Amniotic stem cell (primary cell): ENCODE data around the gene ASCC2.

Experiments
- DNase-seq: peaks from one replicate; lab custom pipeline; 2025; lab: John Stamatoyannopoulos, UW

Gene ASCC2

DNA sequence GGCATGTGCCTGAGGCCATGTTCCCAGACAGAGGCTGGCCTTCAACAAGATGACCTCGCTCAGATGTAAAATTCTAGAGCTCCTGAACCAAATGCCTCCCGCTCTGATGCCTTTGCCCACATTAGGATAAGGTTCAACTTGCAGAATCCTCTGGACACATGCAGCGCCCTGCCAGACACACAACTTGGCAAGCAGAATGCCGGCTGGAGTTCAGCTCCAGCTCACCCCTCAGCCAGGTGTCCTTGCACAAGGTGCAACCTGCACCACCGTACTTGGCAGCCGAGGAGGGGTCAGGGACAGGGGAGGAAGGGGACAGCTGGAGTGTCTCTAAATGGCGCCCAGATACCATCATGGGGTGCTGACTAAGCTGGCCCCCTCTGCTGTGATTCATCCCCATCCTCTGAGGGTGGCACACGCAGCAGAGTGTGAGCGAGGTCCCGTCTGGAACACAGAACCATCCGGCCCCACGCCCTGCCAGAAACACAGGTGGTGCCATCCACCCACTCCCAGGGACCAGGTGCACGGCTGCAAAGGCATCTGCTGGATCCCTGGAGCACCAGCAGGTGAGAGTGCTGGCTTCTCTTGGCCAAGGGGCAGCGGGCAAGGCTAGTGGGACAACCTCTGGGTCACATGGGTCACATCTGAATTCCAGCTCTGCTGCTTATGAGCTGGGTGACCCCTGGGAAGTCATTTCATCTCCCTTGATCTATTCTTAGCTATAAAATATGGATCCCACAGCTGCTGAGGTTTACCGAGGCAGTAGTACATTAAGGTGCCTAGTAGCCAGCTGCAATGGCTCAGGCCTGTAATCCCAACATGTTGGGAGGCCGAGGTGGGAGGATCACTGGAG is 84.0 kb downstream of the ASCC2 start:
- no peak for DNase-seq

GRCh38 chr22:29751669-29752068 is 86.4 kb downstream of the ASCC2 start:
- DNase-seq, result no peak

DNA sequence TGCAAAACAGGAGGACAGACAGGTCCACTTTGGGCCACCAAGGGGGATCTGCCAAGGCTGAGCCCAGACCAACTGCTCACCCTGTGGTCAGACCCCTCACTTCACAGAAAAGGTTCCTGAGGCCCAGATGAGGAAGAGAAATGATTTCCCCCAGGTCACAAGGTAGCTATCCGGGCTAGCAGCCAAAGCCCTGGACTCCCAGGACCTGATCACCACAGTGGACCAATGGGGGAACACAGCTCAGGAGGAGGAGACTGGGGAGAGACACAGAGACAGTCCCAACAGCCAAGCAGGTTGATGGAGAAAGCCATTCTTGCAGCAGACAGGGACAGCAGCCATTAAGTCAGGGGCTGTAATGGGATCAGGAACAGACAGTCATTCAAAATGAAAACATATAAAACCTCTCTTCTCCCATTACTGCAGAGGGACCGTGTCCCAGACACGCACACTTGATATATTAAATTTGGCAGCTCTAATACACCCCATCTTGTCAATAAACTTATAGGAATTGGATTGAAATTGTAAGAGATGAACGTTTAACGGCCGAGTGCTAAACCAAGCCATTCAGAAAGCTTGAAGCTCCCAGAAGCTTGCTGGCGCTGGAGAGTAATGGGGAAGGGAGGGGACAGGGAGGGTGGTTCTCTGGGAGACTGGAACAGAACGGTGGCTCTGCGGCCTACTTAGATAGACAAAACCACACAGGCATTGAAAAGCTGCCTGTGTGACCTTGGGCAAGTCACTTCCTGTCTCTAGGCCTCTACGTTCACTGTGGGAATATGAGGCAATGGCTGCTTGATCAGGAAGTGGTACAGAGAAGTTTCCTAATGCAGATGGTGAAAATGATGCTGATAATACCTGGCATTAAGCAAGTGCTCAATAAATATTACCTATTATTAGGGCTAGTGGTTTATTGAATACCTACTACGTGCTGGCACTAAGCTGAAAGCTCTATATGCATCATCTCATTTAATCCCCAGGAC is 87.2 kb downstream of the ASCC2 start:
- DNase-seq, result no peak

- DNase-seq, result no peak
These were observed 88.0 kb downstream of the ASCC2 start for GRCh38 chr22:29750029-29750428.

DNA sequence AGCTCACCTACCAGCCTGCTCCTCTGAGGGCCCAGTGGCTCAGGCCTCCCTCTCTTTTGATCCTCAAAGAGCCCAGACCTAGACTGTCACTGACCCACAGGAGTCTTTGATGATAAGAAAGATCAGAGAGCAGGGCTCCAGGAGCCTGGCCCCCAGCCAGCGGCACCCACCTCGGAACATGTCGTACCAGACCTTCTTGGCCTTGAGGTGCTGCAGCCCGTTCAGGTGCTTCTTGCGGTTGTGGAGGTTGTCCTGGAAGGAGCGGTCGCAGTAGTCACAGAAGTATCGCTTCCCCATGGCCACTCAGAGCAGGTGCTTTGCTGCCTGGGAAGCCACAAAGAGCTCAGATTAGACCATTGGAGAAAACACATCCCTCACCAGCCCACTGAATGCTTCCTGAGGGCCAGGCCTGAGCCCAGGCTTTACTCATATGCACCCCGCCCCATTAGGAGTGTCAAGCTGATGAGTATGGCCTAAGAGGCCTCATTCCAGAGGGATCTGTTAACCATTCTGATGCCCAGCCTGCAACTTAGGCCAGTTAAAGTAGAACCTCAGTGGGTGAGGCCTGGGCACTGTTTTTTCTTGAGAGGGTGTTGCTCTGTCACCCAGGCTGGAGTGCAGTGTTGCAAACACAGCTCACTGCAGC is 89.7 kb downstream of the ASCC2 start:
- DNase-seq, result no peak

DNA sequence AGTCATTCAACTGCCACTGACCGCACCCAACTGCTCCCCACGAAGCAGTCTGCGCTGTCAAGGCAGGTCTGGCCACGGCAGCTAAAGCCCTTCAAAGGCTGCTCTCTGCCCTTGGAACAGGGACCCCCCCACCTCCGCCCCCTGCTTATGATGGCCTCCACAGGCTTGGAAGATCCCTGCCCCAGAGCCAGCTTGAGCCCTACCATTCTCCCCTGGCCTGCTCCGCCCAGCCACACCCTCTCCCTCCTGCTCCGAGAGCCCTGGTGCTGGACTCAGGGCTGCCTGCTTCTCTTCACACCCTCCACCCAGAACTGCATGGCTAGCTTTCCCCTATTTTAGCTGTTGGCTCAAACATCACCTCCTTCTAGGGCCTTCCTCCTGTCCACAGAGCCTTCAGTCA is 90.2 kb downstream of the ASCC2 start:
- DNase-seq, result no peak

GRCh38 chr22:29744902-29745301 is 93.2 kb downstream of the ASCC2 start:
- DNase-seq, result no peak

GRCh38 chr22:29742326-29742725 is 95.7 kb downstream of the ASCC2 start:
- no peak for DNase-seq

DNA sequence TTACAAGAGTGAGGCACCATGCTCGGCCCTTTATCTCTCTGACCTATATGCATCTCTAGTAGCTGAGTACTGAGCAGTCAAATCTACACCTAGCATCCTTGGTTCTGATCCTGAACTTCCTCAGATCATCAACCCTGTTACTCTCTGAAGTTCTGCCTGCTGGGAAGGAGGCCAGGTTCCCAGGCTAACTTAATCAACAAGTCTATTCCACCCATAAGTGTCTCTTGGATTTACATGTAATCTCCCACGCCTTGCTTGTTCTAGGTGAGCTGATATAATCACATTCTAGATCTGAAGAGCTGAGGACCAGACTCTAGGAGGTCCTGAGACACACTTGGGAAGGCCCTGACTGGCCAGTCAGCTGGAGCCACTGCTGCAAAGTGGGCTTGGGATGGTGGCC is 96.1 kb downstream of the ASCC2 start:
- DNase-seq, result no peak

DNA sequence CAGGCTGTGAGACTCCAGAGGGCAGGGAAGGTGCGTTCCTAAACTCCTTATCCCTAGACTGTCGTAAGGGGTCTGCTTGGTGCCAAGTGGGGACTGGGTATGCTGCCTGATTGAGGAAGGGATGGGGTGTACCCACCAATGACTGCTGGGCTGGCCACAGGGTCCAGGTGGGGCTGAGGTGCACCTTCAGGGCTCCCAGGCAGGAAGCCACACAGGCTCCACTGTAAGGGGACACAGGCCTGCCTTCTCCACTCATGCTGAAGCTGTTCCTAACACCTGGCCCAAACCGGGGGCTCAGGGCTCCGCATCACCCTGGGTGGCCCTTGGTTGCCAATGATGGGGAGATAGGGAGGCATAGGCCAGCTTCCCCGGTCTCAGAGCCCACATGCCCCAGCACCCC is 97.9 kb downstream of the ASCC2 start:
- no peak for DNase-seq

- DNase-seq, result no peak
These were observed 98.7 kb downstream of the ASCC2 start for GRCh38 chr22:29739346-29739875.
